ENCODE results near the gene UGDH.

DNA sequence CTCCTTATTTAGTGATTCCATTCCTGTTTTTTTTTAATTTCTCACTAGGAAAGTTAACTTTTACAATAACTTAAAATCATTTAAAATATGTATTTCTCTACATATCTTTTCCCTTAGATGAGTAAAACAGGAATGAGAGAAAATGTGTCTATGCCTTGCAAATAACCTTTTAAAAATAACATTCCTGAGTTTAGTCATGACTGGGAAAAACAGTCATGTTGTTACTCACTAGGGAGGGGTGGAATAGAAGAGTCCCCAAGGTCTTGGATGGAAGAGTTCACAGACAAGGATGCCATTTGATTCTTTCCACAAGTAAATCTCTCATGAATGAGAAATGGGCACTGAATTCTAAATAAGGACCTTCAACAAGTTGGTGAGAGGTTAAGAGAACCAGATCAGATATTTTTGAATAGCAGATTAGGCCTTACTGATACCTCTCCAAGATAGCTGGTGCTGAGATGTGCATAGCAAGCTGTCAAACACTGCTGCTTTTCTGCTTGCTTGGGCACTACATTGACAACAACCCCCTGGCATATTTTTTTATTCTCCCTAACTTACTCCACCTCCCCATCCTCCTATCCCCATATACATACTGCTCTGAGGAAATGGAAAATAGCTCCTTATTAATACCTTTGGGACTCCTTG lies 25.1 kb downstream of the UGDH start:
- TF ChIP-seq, protein P1, sequence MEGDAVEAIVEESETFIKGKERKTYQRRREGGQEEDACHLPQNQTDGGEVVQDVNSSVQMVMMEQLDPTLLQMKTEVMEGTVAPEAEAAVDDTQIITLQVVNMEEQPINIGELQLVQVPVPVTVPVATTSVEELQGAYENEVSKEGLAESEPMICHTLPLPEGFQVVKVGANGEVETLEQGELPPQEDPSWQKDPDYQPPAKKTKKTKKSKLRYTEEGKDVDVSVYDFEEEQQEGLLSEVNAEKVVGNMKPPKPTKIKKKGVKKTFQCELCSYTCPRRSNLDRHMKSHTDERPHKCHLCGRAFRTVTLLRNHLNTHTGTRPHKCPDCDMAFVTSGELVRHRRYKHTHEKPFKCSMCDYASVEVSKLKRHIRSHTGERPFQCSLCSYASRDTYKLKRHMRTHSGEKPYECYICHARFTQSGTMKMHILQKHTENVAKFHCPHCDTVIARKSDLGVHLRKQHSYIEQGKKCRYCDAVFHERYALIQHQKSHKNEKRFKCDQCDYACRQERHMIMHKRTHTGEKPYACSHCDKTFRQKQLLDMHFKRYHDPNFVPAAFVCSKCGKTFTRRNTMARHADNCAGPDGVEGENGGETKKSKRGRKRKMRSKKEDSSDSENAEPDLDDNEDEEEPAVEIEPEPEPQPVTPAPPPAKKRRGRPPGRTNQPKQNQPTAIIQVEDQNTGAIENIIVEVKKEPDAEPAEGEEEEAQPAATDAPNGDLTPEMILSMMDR (conservative IDR thresholded peaks at IDR 0.05 in 1 of 2, IDR thresholded peaks at IDR 0.05 in 1 of 2; ENCODE audit: extremely low read depth in 1 of 2, insufficient read depth in 1 of 2, low read depth in 1 of 2, low read length in 2 of 2) = no peak
- no peak for TF ChIP-seq EZH2 (IDR thresholded peaks at IDR 0.05; ENCODE audit: borderline replicate concordance, low read length)

All from mammary epithelial cell (primary cell).